ENCODE data around the gene PRKG2. TPM values are rescaled to one million over a fixed set of nuclear protein-coding genes. Genes with fewer than 3 reads are reported as not detected.

Gene PRKG2
- total RNA-seq, 2 experiments from 2014 or later, result 0.15 to 0.25 TPM

GRCh38 chr4:81093720-81094401 is 121.2 kb downstream of the PRKG2 start:
- no peak overlapping the region for H3K4me3 Mint-ChIP-seq
- CTCF ChIA-PET, result interaction anchor here (0.6 kb wide), 1 partner anchor 528 kb away, joined by 4 read pairs; no protein-coding TSS in a partner anchor

GRCh38 chr4:81085979-81086378 is 129.0 kb downstream of the PRKG2 start:
- Mint-ChIP-seq H3K9me3 (no peaks in the 10 kb centered on the region), H3K27me3 (peaks cover 2% of the 10 kb centered on the region), H3K36me3 (ENCODE audit: low read depth) (no peaks in the 10 kb centered on the region), H3K4me3 (no peak overlapping the region), H3K27ac (no peak overlapping the region), H3K4me1 (no peaks in the 10 kb centered on the region)
- no peak for DNase-seq
- CTCF ChIA-PET, result interaction anchor here (0.6 kb wide), 1 partner anchor 12 kb away, joined by 3 read pairs; no protein-coding TSS in a partner anchor
- POLR2A ChIA-PET, result no interaction called here

More at GRCh38 chr4:81093720-81094401, 121.2 kb downstream of the PRKG2 start:
- no peak for DNase-seq
- Mint-ChIP-seq H3K4me1 (no peaks in the 10 kb centered on the region), H3K9me3 (no peaks in the 10 kb centered on the region), H3K27ac (no peak overlapping the region), H3K36me3 (ENCODE audit: low read depth) (no peaks in the 10 kb centered on the region), H3K27me3 (no peaks in the 10 kb centered on the region)
- POLR2A ChIA-PET, result no interaction called here

- POLR2A ChIA-PET, result no interaction called here
- Mint-ChIP-seq H3K27ac (no peak overlapping the region), H3K4me3 (no peak overlapping the region), H3K27me3 (peaks cover 2% of the 10 kb centered on the region), H3K4me1 (no peaks in the 10 kb centered on the region), H3K36me3 (ENCODE audit: low read depth) (no peaks in the 10 kb centered on the region), H3K9me3 (no peaks in the 10 kb centered on the region)
- no peak for DNase-seq
- CTCF ChIA-PET, result interaction anchor here (1.9 kb wide), 1 partner anchor 15 kb away, joined by 4 read pairs; no protein-coding TSS in a partner anchor
These were observed 129.7 kb downstream of the PRKG2 start for GRCh38 chr4:81085291-81085690.

GRCh38 chr4:81084634-81085033 is 130.4 kb downstream of the PRKG2 start:
- CTCF ChIA-PET, result interaction anchor here (1.9 kb wide), 1 partner anchor 15 kb away, joined by 4 read pairs; no protein-coding TSS in a partner anchor
- H3K4me3 Mint-ChIP-seq, result no peak overlapping the region
- no peaks in the 10 kb centered on the region for H3K4me1 Mint-ChIP-seq
- DNase-seq, result no peak
- H3K27ac Mint-ChIP-seq, result no peak overlapping the region
- no peaks in the 10 kb centered on the region for H3K36me3 Mint-ChIP-seq (ENCODE audit: low read depth)
- POLR2A ChIA-PET, result no interaction called here
- peaks cover 2% of the 10 kb centered on the region for H3K27me3 Mint-ChIP-seq
- no peaks in the 10 kb centered on the region for H3K9me3 Mint-ChIP-seq

GRCh38 chr4:81084029-81084428 is 131.0 kb downstream of the PRKG2 start:
- POLR2A ChIA-PET, result no interaction called here
- Mint-ChIP-seq H3K36me3 (ENCODE audit: low read depth) (no peaks in the 10 kb centered on the region), H3K4me1 (no peaks in the 10 kb centered on the region), H3K4me3 (no peak overlapping the region), H3K9me3 (no peaks in the 10 kb centered on the region), H3K27ac (no peak overlapping the region), H3K27me3 (peaks cover 2% of the 10 kb centered on the region)
- CTCF ChIA-PET, result interaction anchor here (1.9 kb wide), 1 partner anchor 14 kb away, joined by 4 read pairs; no protein-coding TSS in a partner anchor
- no peak for DNase-seq

- H3K36me3 Mint-ChIP-seq (ENCODE audit: low read depth), result no peaks in the 10 kb centered on the region
- CTCF ChIA-PET, result no interaction called here
- no peak for DNase-seq
- POLR2A ChIA-PET, result no interaction called here
- peaks cover 4% of the 10 kb centered on the region for H3K27me3 Mint-ChIP-seq
- H3K9me3 Mint-ChIP-seq, result no peaks in the 10 kb centered on the region
- no peak overlapping the region for H3K4me3 Mint-ChIP-seq
- no peak overlapping the region for H3K27ac Mint-ChIP-seq
- no peaks in the 10 kb centered on the region for H3K4me1 Mint-ChIP-seq
These were observed 133.9 kb downstream of the PRKG2 start for GRCh38 chr4:81081156-81081555.

GRCh38 chr4:81071013-81071412 is 144.0 kb downstream of the PRKG2 start:
- Mint-ChIP-seq H3K9me3 (no peaks in the 10 kb centered on the region), H3K4me3 (no peak overlapping the region), H3K27me3 (peaks cover 12% of the 10 kb centered on the region), H3K36me3 (ENCODE audit: low read depth) (no peaks in the 10 kb centered on the region), H3K27ac (no peak overlapping the region), H3K4me1 (no peaks in the 10 kb centered on the region)
- no peak for DNase-seq
- ChIA-PET POLR2A (no interaction called here), CTCF (interaction anchor here (0.8 to 1.2 kb wide), 2 partner anchors 42 to 281 kb away, joined by 3 to 4 read pairs; no protein-coding TSS in a partner anchor)

GRCh38 chr4:81069706-81070331 is 145.2 kb downstream of the PRKG2 start:
- H3K4me3 Mint-ChIP-seq, result no peak overlapping the region
- CTCF ChIA-PET, result interaction anchor here (1.0 to 1.2 kb wide), 3 partner anchors 15 to 282 kb away, joined by 3 to 4 read pairs (median 3); partner anchors contain the start of gene BMP3
- DNase-seq, result peak; percentile 75
- no peaks in the 10 kb centered on the region for H3K36me3 Mint-ChIP-seq (ENCODE audit: low read depth)
- H3K27ac Mint-ChIP-seq, result no peak overlapping the region
- H3K9me3 Mint-ChIP-seq, result no peaks in the 10 kb centered on the region
- POLR2A ChIA-PET, result no interaction called here
- peaks cover 16% of the 10 kb centered on the region for H3K27me3 Mint-ChIP-seq
- H3K4me1 Mint-ChIP-seq, result no peaks in the 10 kb centered on the region

GRCh38 chr4:81065446-81065845 is 149.6 kb downstream of the PRKG2 start:
- no peak overlapping the region for H3K4me3 Mint-ChIP-seq
- no peak overlapping the region for H3K27ac Mint-ChIP-seq
- peaks cover 11% of the 10 kb centered on the region for H3K27me3 Mint-ChIP-seq
- no peaks in the 10 kb centered on the region for H3K9me3 Mint-ChIP-seq
- no peak for DNase-seq
- POLR2A ChIA-PET, result no interaction called here
- no peaks in the 10 kb centered on the region for H3K36me3 Mint-ChIP-seq (ENCODE audit: low read depth)
- H3K4me1 Mint-ChIP-seq, result no peaks in the 10 kb centered on the region
- CTCF ChIA-PET, result no interaction called here

- H3K9me3 Mint-ChIP-seq, result no peaks in the 10 kb centered on the region
- CTCF ChIA-PET, result no interaction called here
- DNase-seq, result no peak
- no peaks in the 10 kb centered on the region for H3K4me1 Mint-ChIP-seq
- no peak overlapping the region for H3K4me3 Mint-ChIP-seq
- H3K27me3 Mint-ChIP-seq, result peaks cover 13% of the 10 kb centered on the region
- no peaks in the 10 kb centered on the region for H3K36me3 Mint-ChIP-seq (ENCODE audit: low read depth)
- no peak overlapping the region for H3K27ac Mint-ChIP-seq
- POLR2A ChIA-PET, result no interaction called here
These were observed 153.0 kb downstream of the PRKG2 start for GRCh38 chr4:81062001-81062400.

GRCh38 chr4:81061344-81061730 is 153.7 kb downstream of the PRKG2 start:
- no peak for DNase-seq
- no peaks in the 10 kb centered on the region for H3K36me3 Mint-ChIP-seq (ENCODE audit: low read depth)
- H3K27ac Mint-ChIP-seq, result no peak overlapping the region
- H3K9me3 Mint-ChIP-seq, result no peaks in the 10 kb centered on the region
- peaks cover 13% of the 10 kb centered on the region for H3K27me3 Mint-ChIP-seq
- POLR2A ChIA-PET, result no interaction called here
- H3K4me3 Mint-ChIP-seq, result no peak overlapping the region
- H3K4me1 Mint-ChIP-seq, result no peaks in the 10 kb centered on the region
- CTCF ChIA-PET, result no interaction called here

GRCh38 chr4:81060587-81061343 is 154.3 kb downstream of the PRKG2 start:
- no peak overlapping the region for H3K27ac Mint-ChIP-seq
- POLR2A ChIA-PET, result no interaction called here
- CTCF ChIA-PET, result no interaction called here
- peaks cover 13% of the 10 kb centered on the region for H3K27me3 Mint-ChIP-seq
- no peaks in the 10 kb centered on the region for H3K36me3 Mint-ChIP-seq (ENCODE audit: low read depth)
- DNase-seq, result no peak
- no peaks in the 10 kb centered on the region for H3K9me3 Mint-ChIP-seq
- H3K4me1 Mint-ChIP-seq, result no peaks in the 10 kb centered on the region
- H3K4me3 Mint-ChIP-seq, result no peak overlapping the region

- H3K27me3 Mint-ChIP-seq, result peaks cover 18% of the 10 kb centered on the region
- H3K4me3 Mint-ChIP-seq, result no peak overlapping the region
- H3K27ac Mint-ChIP-seq, result no peak overlapping the region
- H3K4me1 Mint-ChIP-seq, result no peaks in the 10 kb centered on the region
- no peaks in the 10 kb centered on the region for H3K36me3 Mint-ChIP-seq (ENCODE audit: low read depth)
- no peak for DNase-seq
- no peaks in the 10 kb centered on the region for H3K9me3 Mint-ChIP-seq
- POLR2A ChIA-PET, result no interaction called here
- CTCF ChIA-PET, result no interaction called here
These were observed 156.4 kb downstream of the PRKG2 start for GRCh38 chr4:81058621-81059020.
